A673 (cell line): ENCODE results near the gene GPC6. TPM values are rescaled to one million over a fixed set of nuclear protein-coding genes. Genes with fewer than 3 reads are reported as not detected.

Experiments used
- BruUV-seq: library from RNA; stranded (reverse); fragments of 400-500 nt; replicated peaks from 2 replicates; lab custom pipeline; 2021; lab: Mats Ljungman, UMichigan
- CTCF ChIA-PET: fragments of 300-600 bp; sonication (Branson Sonifier 250); formaldehyde crosslinking; loops from one replicate; lab custom pipeline; 2022; ENCODE audit warnings: antibody characterized with exemption; lab: Charles Lee
- POLR2A ChIA-PET: fragments of 300-600 bp; sonication (Branson Sonifier 250); formaldehyde crosslinking; loops from one replicate; lab custom pipeline; 2022; ENCODE audit warnings: antibody characterized with exemption; ENCODE audit not compliant: low non-redundant PET; lab: Charles Lee
- DNase-seq: peaks from one replicate; pipeline ENCODE4 v3.0.0-alpha.2; 2015; ENCODE audit warnings: low spot score
- H3K27ac ChIP-seq: fragments of 200-600 bp; sonication (generic); 2 replicates; pipeline ENCODE4 v1.5.1; 2016; ENCODE audit warnings: mixed run types, low read depth, mild to moderate bottlenecking, mixed read lengths, antibody characterized with exemption, low read length; ENCODE audit not compliant: poor library complexity, severe bottlenecking
- H3K27me3 ChIP-seq: fragments of 200-600 bp; sonication (generic); replicated peaks from 2 replicates; pipeline ENCODE4 v1.6.1; 2017; ENCODE audit warnings: mixed run types, low read depth, mild to moderate bottlenecking, mixed read lengths, antibody characterized with exemption, low read length; ENCODE audit not compliant: insufficient read depth, poor library complexity
- H3K36me3 ChIP-seq: fragments of 200-600 bp; sonication (generic); 2 replicates; pipeline ENCODE4 v1.6.1; 2016; ENCODE audit warnings: mixed run types, mild to moderate bottlenecking, mixed read lengths, antibody characterized with exemption, low read length; ENCODE audit not compliant: insufficient read depth, poor library complexity, severe bottlenecking
- H3K4me1 ChIP-seq: fragments of 200-600 bp; sonication (generic); 2 replicates; pipeline ENCODE4 v1.6.1; 2017; ENCODE audit warnings: mixed run types, mild to moderate bottlenecking, mixed read lengths, antibody characterized with exemption, low read length; ENCODE audit not compliant: insufficient read depth, poor library complexity, severe bottlenecking
- H3K4me3 ChIP-seq: fragments of 200-600 bp; sonication (generic); 2 replicates; pipeline ENCODE4 v1.5.1; 2016; ENCODE audit warnings: low read depth, mixed run types, mild to moderate bottlenecking, mixed read lengths, low read length; ENCODE audit not compliant: poor library complexity, severe bottlenecking
- H3K9me3 ChIP-seq: fragments of 200-600 bp; sonication (generic); 2 replicates; pipeline ENCODE4 v1.6.1; 2016; ENCODE audit warnings: mixed run types, low read depth, mild to moderate bottlenecking, mixed read lengths, antibody characterized with exemption, low read length; ENCODE audit not compliant: poor library complexity, severe bottlenecking
- CTCF ChIP-seq: fragments of 300-800, 200-600 bp; sonication (generic); conservative IDR thresholded peaks from 2 replicates; pipeline ENCODE4 v1.5.1; 2017; ENCODE audit warnings: low read depth, mild to moderate bottlenecking, antibody characterized with exemption, low read length, moderate library complexity, mixed read lengths
- EZH2 ChIP-seq: fragments of 200-600 bp; sonication (generic); IDR thresholded peaks from 2 replicates; pipeline ENCODE4 v1.6.1; 2017; ENCODE audit warnings: borderline replicate concordance, low read depth, mild to moderate bottlenecking, mixed read lengths, antibody characterized with exemption, low read length; ENCODE audit not compliant: poor library complexity, severe bottlenecking
- intact Hi-C: fragments of 100-400 bp; cut with micrococcal nuclease; formaldehyde crosslinking; loops from one replicate; pipeline ENCODE4 v1.10.0; 2022; ENCODE audit not compliant: unreplicated experiment
- total RNA-seq: library from RNA; stranded (reverse); gene quantifications from 2 replicates; pipeline ENCODE4 v1.2.3, GENCODE V29; 2021

GPC6 gene
- total RNA-seq, 1 experiment from 2014 or later = 23.3 TPM

DNA sequence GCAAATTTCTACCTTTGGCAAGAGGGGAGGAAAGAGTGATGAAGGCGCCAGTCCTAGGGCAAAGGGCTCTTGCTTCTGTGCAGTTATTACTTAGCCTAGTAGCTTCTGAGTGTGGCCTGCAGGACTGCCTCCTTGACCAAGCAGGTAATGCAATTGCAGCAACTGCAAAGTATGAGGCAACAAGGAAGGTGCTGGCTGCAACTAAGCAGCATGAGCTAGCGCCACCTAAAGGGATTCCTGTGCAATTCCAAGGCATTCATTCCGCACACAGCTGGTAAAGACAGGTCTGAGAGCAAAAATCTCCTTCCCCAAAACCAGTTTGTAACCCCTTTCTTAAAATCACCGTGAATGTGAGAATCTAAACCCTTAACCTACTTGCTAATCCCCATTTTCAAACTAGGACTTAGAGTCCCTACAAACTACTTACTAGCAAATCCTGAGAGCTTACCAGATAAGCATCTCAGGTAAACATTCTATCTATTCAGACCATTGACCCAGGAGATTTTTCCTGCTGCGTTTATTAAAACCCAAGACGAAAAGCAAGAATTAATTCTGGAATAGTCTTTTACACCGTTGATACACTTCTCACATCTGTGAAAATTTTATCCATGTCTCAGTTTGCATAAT, 1190.0 kb downstream of the GPC6 start:
- ChIA-PET CTCF (no interaction called here), POLR2A (interaction anchor here (0.6 kb wide), 1 partner anchor 30 kb away, joined by 3 read pairs; no protein-coding TSS in a partner anchor)
- H3K9me3 ChIP-seq = no peaks in the 10 kb centered on the region
- TF ChIP-seq EZH2 = no peak
- TF ChIP-seq CTCF = peak; percentile 87
- no peak overlapping the region for H3K4me3 ChIP-seq
- DNase-seq = peak; percentile 71
- H3K27ac ChIP-seq = no peak overlapping the region
- no TSS peak for BruUV-seq
- no peaks in the 10 kb centered on the region for H3K36me3 ChIP-seq
- H3K4me1 ChIP-seq = peaks cover 8% of the 10 kb centered on the region
- no peaks in the 10 kb centered on the region for H3K27me3 ChIP-seq
- intact Hi-C loops = no loop called here

DNA sequence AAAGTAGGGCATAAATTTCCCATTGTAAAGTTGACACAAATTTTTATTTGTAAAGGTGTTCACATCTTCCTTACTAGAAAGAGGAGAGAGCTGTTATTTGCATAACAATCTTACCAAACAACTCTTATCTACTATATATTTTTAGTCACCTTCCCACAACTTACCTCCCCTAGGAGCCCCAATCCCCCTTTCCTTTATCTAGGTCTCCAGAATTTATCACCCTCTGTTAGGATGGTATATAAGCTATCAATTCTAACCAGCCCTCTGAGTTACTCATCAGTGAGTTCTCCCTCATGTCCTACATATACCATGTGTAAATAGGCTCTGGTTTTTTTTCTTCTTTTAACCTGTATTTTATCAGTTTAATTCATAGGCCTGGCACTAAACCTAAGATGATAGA, 1190.7 kb downstream of the GPC6 start:
- no peak for TF ChIP-seq CTCF
- TF ChIP-seq EZH2 = no peak
- intact Hi-C loops = no loop called here
- H3K36me3 ChIP-seq = no peaks in the 10 kb centered on the region
- H3K27me3 ChIP-seq = no peaks in the 10 kb centered on the region
- CTCF ChIA-PET = no interaction called here
- no peak overlapping the region for H3K27ac ChIP-seq
- no peak overlapping the region for H3K4me3 ChIP-seq
- POLR2A ChIA-PET = no interaction called here
- DNase-seq = no peak
- H3K9me3 ChIP-seq = no peaks in the 10 kb centered on the region
- BruUV-seq = no TSS peak
- peaks cover 8% of the 10 kb centered on the region for H3K4me1 ChIP-seq

DNA sequence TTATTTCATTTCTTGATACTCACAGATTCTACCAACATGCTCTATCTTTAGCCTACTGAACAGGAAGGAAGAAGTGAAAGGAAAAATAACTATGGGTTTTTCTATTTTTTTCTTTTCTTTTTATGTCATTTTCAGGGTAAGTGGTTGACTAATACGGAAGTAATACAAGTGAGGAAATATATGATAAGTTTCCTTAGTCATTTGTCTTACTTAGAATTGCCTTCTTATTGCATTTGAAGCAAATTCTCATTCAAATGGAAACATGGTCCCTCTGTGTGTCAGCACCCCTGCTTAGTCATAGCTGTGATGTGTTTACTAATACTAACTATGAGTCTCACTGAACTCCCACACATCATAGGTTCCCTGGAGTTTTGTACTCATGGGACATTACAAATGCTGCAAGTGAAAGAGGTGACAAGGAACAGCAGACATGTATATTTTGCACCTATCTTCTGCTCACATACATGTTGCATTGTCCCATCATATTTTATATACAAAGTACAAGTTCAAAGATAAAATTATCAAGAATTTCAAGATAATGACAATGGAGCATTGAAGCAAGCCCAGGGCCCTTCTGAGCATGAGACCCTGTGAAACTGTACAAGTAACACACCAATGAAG, 1192.8 kb downstream of the GPC6 start:
- peak; percentile 70 for DNase-seq
- BruUV-seq = no TSS peak
- H3K4me3 ChIP-seq = no peak overlapping the region
- no peaks in the 10 kb centered on the region for H3K27me3 ChIP-seq
- ChIA-PET CTCF (interaction anchor here (0.5 kb wide), 1 partner anchor 1518 kb away, joined by 3 read pairs; no protein-coding TSS in a partner anchor), POLR2A (no interaction called here)
- TF ChIP-seq EZH2 (no peak), CTCF (no peak)
- peak overlapping the region; percentile 60 for H3K27ac ChIP-seq
- H3K4me1 ChIP-seq = peaks cover 8% of the 10 kb centered on the region
- no peaks in the 10 kb centered on the region for H3K9me3 ChIP-seq
- H3K36me3 ChIP-seq = no peaks in the 10 kb centered on the region
- intact Hi-C loops = no loop called here
